LoVo (cell line): ENCODE results near the gene NCBP3.

Source experiments
- DNase-seq: peaks from one replicate; pipeline ENCODE4 v3.0.0-alpha.2; 2016; ENCODE audit warnings: low spot score

Gene NCBP3

GRCh38 chr17:3845621-3846436, at the start of gene NCBP3:
Gene NCBP3, minus strand, starts transcription at chr17:3846246. Its CDS starts 23 bp downstream, at chr17:3846223.
- DNase-seq: peak; percentile 94

- DNase-seq: no peak
These were observed 49.3 kb upstream of the NCBP3 start for GRCh38 chr17:3895354-3895753.

GRCh38 chr17:3894911-3895343, 48.9 kb upstream of the NCBP3 start:
- no peak for DNase-seq

- DNase-seq: no peak
These were observed 48.1 kb upstream of the NCBP3 start for GRCh38 chr17:3894188-3894587.

- DNase-seq: no peak
These were observed 47.7 kb upstream of the NCBP3 start for GRCh38 chr17:3893720-3894116.

- DNase-seq: peak; percentile 94
These were observed 47.1 kb upstream of the NCBP3 start, which contains the start of gene CAMKK1 for GRCh38 chr17:3893003-3893719. Gene CAMKK1, minus strand, starts transcription at chr17:3893053. Its CDS starts 7,366 bp downstream, at chr17:3885687.

GRCh38 chr17:3892095-3892998, 46.3 kb upstream of the NCBP3 start:
- DNase-seq: no peak

- no peak for DNase-seq
These were observed 45.6 kb upstream of the NCBP3 start for GRCh38 chr17:3891626-3892094.

- DNase-seq: no peak
These were observed 44.8 kb upstream of the NCBP3 start for GRCh38 chr17:3890878-3891219.

GRCh38 chr17:3890082-3890877, 44.2 kb upstream of the NCBP3 start:
- no peak for DNase-seq

- no peak for DNase-seq
These were observed 43.4 kb upstream of the NCBP3 start for GRCh38 chr17:3889325-3890012.

GRCh38 chr17:3888343-3889171, 42.5 kb upstream of the NCBP3 start:
- no peak for DNase-seq

- no peak for DNase-seq
These were observed 41.8 kb upstream of the NCBP3 start for GRCh38 chr17:3887804-3888203.

- DNase-seq: no peak
These were observed 41.3 kb upstream of the NCBP3 start for GRCh38 chr17:3887394-3887793.

- DNase-seq: no peak
These were observed 40.7 kb upstream of the NCBP3 start for GRCh38 chr17:3886776-3887175.

- no peak for DNase-seq
These were observed 39.9 kb upstream of the NCBP3 start for GRCh38 chr17:3885970-3886369.

- DNase-seq: no peak
These were observed 39.2 kb upstream of the NCBP3 start for GRCh38 chr17:3885271-3885670.

GRCh38 chr17:3884188-3884587, 38.1 kb upstream of the NCBP3 start:
- DNase-seq: no peak

GRCh38 chr17:3882276-3882675, 36.2 kb upstream of the NCBP3 start:
- DNase-seq: no peak

GRCh38 chr17:3880983-3881382, 34.9 kb upstream of the NCBP3 start:
- DNase-seq: no peak
